HG03060 (cell line): ENCODE measurements around the gene MRFAP1L1.
"Not testable (repeated sequence)": the region's sequence is repeated elsewhere in the genome, so short reads cannot be mapped to it uniquely, and the experiment has no call there.

Experiments used
- ATAC-seq: cut with Tn5 transposase; IDR thresholded peaks from one replicate; pipeline ENCODE4 v1.9.1; 2021; ENCODE audit warnings: low read depth, moderate number of reproducible peaks; ENCODE audit not compliant: unreplicated experiment

MRFAP1L1 gene

GRCh38 chr4:6693231-6694176 is 16.2 kb downstream of the MRFAP1L1 start, which contains the start of gene S100P:
Gene S100P (plus strand): TSS chr4:6693878. CDS start chr4:6693933, 55 bp downstream.
- no peak for ATAC-seq

GRCh38 chr4:6692806-6693205 is 16.9 kb downstream of the MRFAP1L1 start:
- no peak for ATAC-seq

GRCh38 chr4:6692379-6692778 is 17.3 kb downstream of the MRFAP1L1 start:
- no peak for ATAC-seq

- no peak for ATAC-seq
These were observed 20.1 kb downstream of the MRFAP1L1 start for GRCh38 chr4:6689506-6689960.

- peak; percentile 61 for ATAC-seq
These were observed 20.7 kb downstream of the MRFAP1L1 start for GRCh38 chr4:6688879-6689505.

GRCh38 chr4:6687947-6688878 is 21.5 kb downstream of the MRFAP1L1 start:
- no peak for ATAC-seq

GRCh38 chr4:6686104-6686787 is 23.4 kb downstream of the MRFAP1L1 start:
- no peak for ATAC-seq

- no peak for ATAC-seq
These were observed 25.0 kb downstream of the MRFAP1L1 start for GRCh38 chr4:6684656-6685055.

- no peak for ATAC-seq
These were observed 26.6 kb downstream of the MRFAP1L1 start for GRCh38 chr4:6682862-6683590.

GRCh38 chr4:6681191-6681590 is 28.5 kb downstream of the MRFAP1L1 start:
- ATAC-seq, result no peak

GRCh38 chr4:6680372-6681034 is 29.2 kb downstream of the MRFAP1L1 start:
- ATAC-seq, result no peak

- ATAC-seq, result no peak
These were observed 32.7 kb downstream of the MRFAP1L1 start for GRCh38 chr4:6676722-6677558.

- peak; percentile 36 for ATAC-seq
These were observed 35.0 kb downstream of the MRFAP1L1 start for GRCh38 chr4:6674500-6675149.

GRCh38 chr4:6673660-6674499 is 35.8 kb downstream of the MRFAP1L1 start:
- ATAC-seq, result peak; percentile 54

- not testable (repeated sequence) for ATAC-seq
These were observed 36.4 kb downstream of the MRFAP1L1 start for GRCh38 chr4:6673191-6673659.

- ATAC-seq, result not testable (repeated sequence)
These were observed 37.0 kb downstream of the MRFAP1L1 start for GRCh38 chr4:6672541-6673190.
